Adrenal gland (tissue), 12 donors: ENCODE data around the gene NOD2. TPM values are rescaled to one million over a fixed set of nuclear protein-coding genes. Genes with fewer than 3 reads are reported as not detected.

Source experiments
- DNase-seq, 7 donors: peaks; one replicate each; pipeline ENCODE4 v3.0.0-alpha.2; 2019 to 2020
- H3K27ac ChIP-seq, 5 donors: fragments of 200-600 bp; sonication (generic) in 4 of 5; 1 replicate in 3 of 5; 2 replicates in 2 of 5; pipeline versions ENCODE4 v1.5.1 to v1.8.0; 2016 to 2020; ENCODE audit warnings: mild to moderate bottlenecking in 1 of 5
- H3K27me3 ChIP-seq: fragments of 200-600 bp; 2 replicates; pipeline ENCODE4 v1.8.0; 2021
- H3K36me3 ChIP-seq, 2 donors: fragments of 200-600 bp; replicated peaks in 1 of 2; 1 replicate in 1 of 2; 2 replicates in 1 of 2; pipeline versions ENCODE4 v1.5.1 to v1.8.0; 2018 to 2022
- H3K4me1 ChIP-seq, 2 donors: fragments of 200-600 bp; replicated peaks in 1 of 2; 1 replicate in 1 of 2; 2 replicates in 1 of 2; pipeline versions ENCODE4 v1.5.1 to v1.8.0; 2018 to 2021
- H3K4me3 ChIP-seq, 4 donors: fragments of 200-600 bp; sonication (generic) in 3 of 4; one replicate each; pipeline ENCODE4 v1.5.1; 2016 to 2018
- H3K9me3 ChIP-seq, 3 donors: fragments of 200-600 bp; sonication (generic) in 1 of 3; replicated peaks in 1 of 3; 1 replicate in 2 of 3; 2 replicates in 1 of 3; pipeline versions ENCODE4 v1.5.1 to v1.8.0; 2016 to 2021
- CTCF ChIP-seq, 6 experiments: fragments of 450-650 bp in 4 of 6; fragments of 200-600 bp in 2 of 6; sonication (generic) in 1 of 6; IDR thresholded peaks; 1 replicate in 5 of 6; 2 replicates in 1 of 6; pipeline versions ENCODE4 v1.5.1 to v1.8.0; 2016 to 2021; ENCODE audit warnings: antibody characterized with exemption in 6 of 6, mild to moderate bottlenecking in 2 of 6, moderate library complexity in 1 of 6
- POLR2A ChIP-seq, 2 donors: fragments of 450-650 bp; IDR thresholded peaks; one replicate each; pipeline ENCODE4 v1.6.1; 2017; ENCODE audit warnings: antibody characterized with exemption in 2 of 2, mild to moderate bottlenecking in 2 of 2, moderate library complexity in 1 of 2
- WGBS, 4 donors: extraction: QIAGEN DNeasy Blood & Tissue Kit in 2 of 4; methylation state at CpG; one replicate each; pipeline versions ENCODE4 v1.1.5 to v1.1.7; 2013 to 2017; 5-methylcytosine and 5-hydroxymethylcytosine counted together
- intact Hi-C, 2 donors: fragments of 100-400 bp; cut with DNase I; formaldehyde crosslinking; loops; one replicate each; pipeline versions ENCODE4 v1.14.1 to v1.15.0; 2022 to 2023
- polyA plus RNA-seq, 3 donors: library from polyadenylated mRNA; stranded (reverse); fragments of 200-250 nt in 2 of 3; fragments of 350-450 nt in 1 of 3; fragmentation: Illumina TruSeq in 1 of 3; extraction: RNeasy Lipid Tissue Mini Kit (QIAGEN cat#74804) in 1 of 3; gene quantifications; one replicate each; pipeline ENCODE4 v1.2.3, GENCODE V29; 2013 to 2014
- total RNA-seq, 9 donors: library from RNA; depleted of rRNA in 4 of 9; stranded (reverse); fragments of >200 nt in 4 of 9; fragments of 120-200 nt in 1 of 9; fragmentation: NEBNext Ultra II Directional in 1 of 9; extraction: Animal tissue kit (Norgen Biotek cat#: 25700) in 1 of 9; gene quantifications; one replicate each; pipeline versions ENCODE4 v1.1.0 to v1.2.4, GENCODE V29; 2013 to 2023
- donor health status: healthy with polysubstance abuse.
- donor health status: Bipolar disorder and iron deficiency.
- donor health status: DM: yes; HTN: yes; CAD: no.
- donor health status: DM: no; HTN: no; CAD: no.
- donor health status: DM: no; HTN: no; CAD: no.
- donor health status: DM: yes; HTN: yes; CAD: no.

The NOD2 gene
- total and polyA plus RNA-seq, 12 donors = 0.12 to 3.7 (median 1.1) TPM

DNA sequence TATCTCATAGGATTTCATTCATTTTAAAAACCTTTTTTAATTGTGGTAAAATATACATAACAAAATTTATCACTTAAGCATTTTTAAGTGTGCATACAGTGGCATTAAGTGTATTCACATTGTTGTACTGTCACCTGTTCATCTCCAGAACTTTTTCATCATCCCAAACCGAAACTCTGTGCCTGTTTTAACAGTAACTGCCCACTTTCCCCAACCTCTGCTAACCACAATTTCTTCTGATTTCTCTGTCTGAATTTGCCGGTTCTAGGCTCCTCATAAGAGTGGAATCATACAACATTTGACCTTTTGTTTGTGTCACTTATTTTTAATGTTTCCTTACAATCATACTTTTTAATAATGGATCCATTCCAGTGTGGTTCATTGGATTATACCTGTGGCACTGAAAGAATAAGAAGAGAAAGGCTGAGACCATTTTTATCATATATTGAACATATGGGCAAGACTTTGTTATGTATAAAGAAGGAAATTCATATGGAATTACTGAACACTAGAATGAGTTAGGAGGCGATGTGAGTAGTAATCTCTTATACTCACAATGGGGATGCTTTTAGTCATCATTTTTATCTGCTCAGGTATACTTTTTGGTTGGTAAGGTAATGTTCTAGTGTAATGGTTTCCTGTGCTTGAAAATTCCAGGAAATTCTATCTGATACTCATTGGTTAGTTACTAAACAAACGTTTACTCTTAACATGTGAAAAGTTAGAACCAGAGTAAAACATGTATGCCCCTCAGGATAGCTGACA, 59.2 kb downstream of the NOD2 start:
- H3K36me3 ChIP-seq = peaks cover 0 to 14% of the 10 kb centered on the region in 2 donors
- 85 to 92% (median 90%) methylated on average over 4 of the region's 4 CpGs for WGBS, 4 donors

GRCh38 chr16:50756473-50756872, 63.1 kb downstream of the NOD2 start:
- peaks cover 0 to 10% of the 10 kb centered on the region in 2 donors for H3K36me3 ChIP-seq
- no peaks in the 10 kb centered on the region for H3K27me3 ChIP-seq
- H3K27ac ChIP-seq = no peak overlapping the region
- no peak for DNase-seq
- intact Hi-C loops = no loop called here
- TF ChIP-seq POLR2A (IDR thresholded peaks at IDR 0.05) = no peak
- TF ChIP-seq CTCF (IDR thresholded peaks at IDR 0.05) = no peak
- H3K4me1 ChIP-seq = peaks cover 0 to 12% of the 10 kb centered on the region in 2 donors
- no peak overlapping the region for H3K4me3 ChIP-seq
- H3K9me3 ChIP-seq = no peaks in the 10 kb centered on the region
- WGBS, 4 donors = 77 to 82% (median 80%) methylated on average over 3 of the region's 3 CpGs

More for the DNA sequence above, 59.2 kb downstream of the NOD2 start:
- no peaks in the 10 kb centered on the region for H3K9me3 ChIP-seq
- TF ChIP-seq POLR2A (IDR thresholded peaks at IDR 0.05) = no peak
- no peak for TF ChIP-seq CTCF (IDR thresholded peaks at IDR 0.05)
- no peaks in the 10 kb centered on the region for H3K27me3 ChIP-seq
- H3K4me1 ChIP-seq = peaks cover 0 to 25% of the 10 kb centered on the region in 2 donors
- no peak overlapping the region for H3K27ac ChIP-seq
- H3K4me3 ChIP-seq = no peak overlapping the region
- intact Hi-C loops = no loop called here
- no peak for DNase-seq

DNA sequence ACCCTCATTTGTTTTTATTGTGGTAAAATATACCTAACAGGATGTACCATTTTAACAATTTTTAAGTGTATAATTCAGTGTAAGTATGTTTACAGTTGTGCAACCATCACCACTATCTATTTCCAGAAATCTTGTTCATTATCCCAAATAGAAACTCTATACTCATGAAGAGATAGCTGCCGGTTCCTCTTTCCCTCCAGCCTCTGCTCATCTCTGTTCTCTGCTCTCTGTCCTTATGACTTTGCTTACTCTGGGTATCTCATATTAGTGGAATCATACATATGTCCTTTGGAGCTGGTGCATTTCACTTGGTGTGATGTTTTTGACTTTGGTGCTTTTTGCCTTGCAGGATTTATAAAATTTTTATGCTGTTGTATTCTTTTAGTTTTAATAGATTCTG, 67.9 kb downstream of the NOD2 start:
- WGBS, 4 donors = 72 to 83% (median 75%) methylated on average over 1 of the region's 1 CpG
- intact Hi-C loops = no loop called here

GRCh38 chr16:50762241-50762640, 68.8 kb downstream of the NOD2 start:
- intact Hi-C loops = no loop called here
- Histone ChIP-seq H3K9me3 (no peaks in the 10 kb centered on the region), H3K27ac (no peak overlapping the region), H3K4me1 (peaks cover 0 to 30% of the 10 kb centered on the region in 2 donors), H3K4me3 (no peak overlapping the region), H3K27me3 (no peaks in the 10 kb centered on the region), H3K36me3 (no peaks in the 10 kb centered on the region)
- DNase-seq = no peak
- 70 to 79% (median 75%) methylated on average over 3 of the region's 3 CpGs for WGBS, 4 donors
- TF ChIP-seq POLR2A (IDR thresholded peaks at IDR 0.05) (no peak), CTCF (IDR thresholded peaks at IDR 0.05) (no peak)

More for the DNA sequence above, 67.9 kb downstream of the NOD2 start:
- DNase-seq = no peak
- H3K4me1 ChIP-seq = peaks cover 0 to 34% of the 10 kb centered on the region in 2 donors
- no peak overlapping the region for H3K27ac ChIP-seq
- TF ChIP-seq CTCF (IDR thresholded peaks at IDR 0.05) (no peak), POLR2A (IDR thresholded peaks at IDR 0.05) (no peak)
- H3K27me3 ChIP-seq = no peaks in the 10 kb centered on the region
- H3K36me3 ChIP-seq = no peaks in the 10 kb centered on the region
- no peak overlapping the region for H3K4me3 ChIP-seq
- no peaks in the 10 kb centered on the region for H3K9me3 ChIP-seq
